ENCODE measurements around the gene CELF5.
"Not testable (repeated sequence)": the region's sequence is repeated elsewhere in the genome, so short reads cannot be mapped to it uniquely, and the experiment has no call there.

Gene CELF5

GRCh38 chr19:3334749-3335430 is 110.4 kb downstream of the CELF5 start:
- not testable (repeated sequence) for H3K4me1 ChIP-seq (ENCODE audit: control insufficient read depth, insufficient read depth, low read length); H3K4me3 ChIP-seq (ENCODE audit: low read depth, low read length); H3K27ac ChIP-seq (ENCODE audit: extremely low read depth, low read depth, low read length); H3K9me3 ChIP-seq (ENCODE audit: control insufficient read depth, insufficient read depth, low read depth, low read length); H3K36me3 ChIP-seq (ENCODE audit: control insufficient read depth in 2 of 2, insufficient read depth in 1 of 2, low read length in 2 of 2)
- ChIA-PET CTCF (interaction anchor here (0.7 to 2.2 kb wide), 6 partner anchors 9 to 135 kb away, joined by 3 to 12 read pairs (median 4); no protein-coding TSS in a partner anchor), POLR2A (interaction anchor here (0.6 kb wide), 1 partner anchor 123 kb away, joined by 4 read pairs; no protein-coding TSS in a partner anchor)
- peak; percentile 53; the same call in 1 of the 2 replicates for TF ChIP-seq PRDM10 (tag by site-specific recombination; IDR thresholded peaks at IDR 0.05)
- TF ChIP-seq ZNF362 (tag by site-specific recombination; IDR thresholded peaks at IDR 0.05): peak; percentile 72; the same call in 1 of the 2 replicates

- Histone ChIP-seq H3K27ac (ENCODE audit: extremely low read depth, low read depth, low read length) (no peak overlapping the region), H3K9me3 (ENCODE audit: control insufficient read depth, insufficient read depth, low read depth, low read length) (no peaks in the 10 kb centered on the region), H3K4me3 (ENCODE audit: low read depth, low read length) (no peak overlapping the region), H3K36me3 (ENCODE audit: control insufficient read depth in 2 of 2, insufficient read depth in 1 of 2, low read length in 2 of 2) (no peaks in the 10 kb centered on the region), H3K4me1 (ENCODE audit: control insufficient read depth, insufficient read depth, low read length) (no peaks in the 10 kb centered on the region)
- ChIA-PET POLR2A (interaction anchor here (0.6 to 1.0 kb wide), 2 partner anchors 122 to 252 kb away, joined by 3 to 4 read pairs; no protein-coding TSS in a partner anchor), CTCF (interaction anchor here (0.6 to 2.2 kb wide), 8 partner anchors 10 to 355 kb away, joined by 3 to 12 read pairs (median 3); no protein-coding TSS in a partner anchor)
- no peak for TF ChIP-seq ZNF660 (tag by site-specific recombination; IDR thresholded peaks at IDR 0.05)
- TF ChIP-seq ZXDB (tag by site-specific recombination; IDR thresholded peaks at IDR 0.05): no peak
- TF ChIP-seq SETDB1 (IDR thresholded peaks at IDR 0.05; ENCODE audit: insufficient read length, low read length): peak; percentile 77
- TF ChIP-seq ZNF558 (tag by site-specific recombination; IDR thresholded peaks at IDR 0.05): no peak
- TF ChIP-seq ATF2 (tag by site-specific recombination; IDR thresholded peaks at IDR 0.05; ENCODE audit: low read depth): no peak
- TF ChIP-seq ZNF121 (tag by site-specific recombination; IDR thresholded peaks at IDR 0.05): no peak
- TF ChIP-seq SP7 (tag by site-specific recombination; IDR thresholded peaks at IDR 0.05): no peak
- TF ChIP-seq SCRT1 (tag by site-specific recombination; IDR thresholded peaks at IDR 0.05; ENCODE audit: borderline replicate concordance): no peak
- TF ChIP-seq ZNF837 (tag by site-specific recombination; IDR thresholded peaks at IDR 0.05): no peak
- TF ChIP-seq ZNF221 (tag by site-specific recombination; IDR thresholded peaks at IDR 0.05; ENCODE audit: borderline replicate concordance): no peak
- no peak for TF ChIP-seq ZNF791 (tag by site-specific recombination; IDR thresholded peaks at IDR 0.05)
- TF ChIP-seq GLI2 (tag by site-specific recombination; IDR thresholded peaks at IDR 0.05; ENCODE audit: borderline replicate concordance, low read depth): no peak
- TF ChIP-seq ZBTB11 (tag by site-specific recombination; conservative IDR thresholded peaks at IDR 0.05; ENCODE audit: low read depth): no peak
- TF ChIP-seq ZNF335 (tag by site-specific recombination; conservative IDR thresholded peaks at IDR 0.05): no peak
- TF ChIP-seq ZNF2 (tag by site-specific recombination; IDR thresholded peaks at IDR 0.05): no peak
- no peak for TF ChIP-seq PRDM10 (tag by site-specific recombination; IDR thresholded peaks at IDR 0.05)
These were observed 111.2 kb downstream of the CELF5 start for GRCh38 chr19:3335431-3336350.
